ENCODE results near the gene ZNF620.
"Not testable (repeated sequence)": the region's sequence is repeated elsewhere in the genome, so short reads cannot be mapped to it uniquely, and the experiment has no call there.

ZNF620 gene

DNA sequence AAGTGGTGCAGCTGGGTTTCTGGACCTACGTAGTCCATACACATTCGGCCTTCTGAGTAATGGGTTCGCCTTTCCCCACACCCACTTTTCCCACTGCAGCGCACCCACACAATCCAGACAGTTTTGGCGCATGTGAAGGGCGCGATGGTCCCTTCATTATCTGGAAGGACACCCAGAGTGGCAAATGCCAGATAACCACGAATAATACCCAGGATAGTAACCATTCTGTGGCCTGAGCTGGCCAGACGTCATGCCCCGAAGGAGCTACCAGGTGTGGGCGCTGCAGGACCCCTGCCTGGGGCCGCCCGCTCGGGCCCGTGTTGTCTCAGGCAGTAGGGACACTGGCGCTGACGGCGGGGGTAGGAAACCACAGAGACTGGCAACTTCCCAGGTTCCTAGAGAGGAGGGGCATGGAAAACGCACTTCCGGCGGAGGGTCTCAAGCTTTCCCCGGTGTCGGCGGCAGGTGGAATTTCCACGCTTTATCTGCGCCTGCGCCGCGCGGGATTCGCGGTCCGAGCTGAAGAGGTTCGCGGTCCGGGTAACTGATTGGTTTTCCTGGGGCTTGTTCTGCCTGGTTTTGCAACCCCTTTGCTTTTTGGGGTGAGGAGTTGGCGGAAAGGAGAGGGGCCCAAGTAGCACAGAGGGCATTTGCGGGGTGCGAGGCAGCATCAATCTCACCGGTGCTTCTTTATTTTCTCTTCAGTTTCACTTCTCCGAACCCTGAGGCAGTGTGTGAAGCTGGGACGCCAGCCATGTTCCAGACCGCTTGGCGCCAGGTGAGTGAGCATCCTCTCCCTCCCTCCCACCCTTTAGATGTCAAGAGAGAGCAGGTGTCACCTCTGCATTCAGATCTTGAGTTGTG is at the start of gene ZNF620:
TSS of gene ZNF620 (plus strand) at position 441 of the 864 bp plus-strand sequence. CDS start at position 755, 314 bp downstream.
- peak; percentile 25 for DNase-seq (ENCODE audit: low read depth, low spot score)

DNA sequence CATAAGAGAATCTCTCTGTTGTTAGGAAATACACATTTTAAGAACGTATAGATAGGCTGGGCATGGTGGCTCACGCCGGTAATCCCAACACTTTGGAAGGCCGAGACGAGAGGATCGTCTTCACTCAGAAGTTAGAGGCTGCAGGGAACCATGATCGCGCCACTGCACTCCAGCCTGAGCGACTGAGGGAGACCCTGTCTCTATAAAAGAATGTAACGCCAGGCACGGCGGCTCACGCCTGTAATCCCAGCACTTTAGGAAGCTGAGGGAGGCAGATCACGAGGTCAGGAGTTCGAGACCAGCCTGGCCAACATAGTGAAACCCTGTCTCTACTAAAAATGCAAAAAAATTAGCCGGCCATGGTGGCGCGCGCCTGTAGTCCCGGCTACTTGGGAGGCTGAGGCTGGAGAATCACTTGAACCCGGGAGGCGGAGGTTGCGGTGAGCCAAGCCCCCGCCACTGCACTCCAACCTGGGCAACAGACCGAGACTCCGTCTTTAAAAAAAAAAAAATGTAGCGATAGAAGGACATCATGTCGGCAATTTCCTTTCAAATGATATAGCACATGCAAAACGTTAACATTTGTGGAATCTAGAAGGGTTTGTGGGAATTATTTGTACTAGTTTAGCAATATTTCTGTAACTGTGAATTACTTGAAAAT is 49.4 kb upstream of the ZNF620 start:
- DNase-seq (ENCODE audit: low read depth, low spot score): no peak

DNA sequence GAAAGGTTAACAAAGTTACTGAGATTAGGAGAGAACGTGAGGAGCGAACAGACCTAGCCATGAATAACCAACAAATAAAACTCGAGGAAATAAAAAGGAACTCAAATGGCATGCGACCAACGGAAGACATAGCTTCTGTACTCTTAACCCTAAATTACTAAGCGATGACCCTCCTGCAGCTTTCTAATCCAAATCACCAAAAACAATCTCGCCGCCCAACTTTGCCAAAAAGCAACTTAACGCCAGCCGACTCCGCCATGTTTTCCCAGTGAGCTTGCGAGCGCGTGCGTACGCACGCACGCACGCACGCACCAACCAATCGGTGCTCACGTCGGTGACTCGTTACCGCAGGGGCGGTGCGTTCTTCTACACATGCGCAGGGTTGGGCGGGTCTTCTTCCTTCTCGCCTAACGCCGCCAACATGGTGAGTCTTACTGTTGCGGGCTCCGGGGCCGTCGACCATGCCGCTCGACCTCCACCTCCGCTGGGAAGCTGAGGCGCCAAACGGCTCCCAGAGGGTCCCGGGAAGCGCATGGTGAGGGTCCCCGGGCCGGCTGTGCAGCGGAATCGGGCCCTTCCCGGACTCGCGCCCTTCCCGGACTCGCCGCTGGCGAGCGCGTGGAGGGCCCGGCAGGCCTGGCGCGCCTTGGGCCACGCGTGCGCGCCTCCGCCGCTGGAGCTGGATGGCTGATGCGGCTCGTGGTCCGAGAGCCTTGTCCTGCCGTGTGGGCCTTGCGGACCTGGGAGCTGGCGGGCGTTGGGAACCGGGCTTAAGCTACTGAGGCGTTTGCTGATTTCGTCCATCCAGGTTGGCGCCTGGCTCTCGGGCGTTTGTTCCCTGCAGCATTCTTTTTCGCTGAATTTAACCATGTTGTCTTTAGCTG is 48.7 kb upstream of the ZNF620 start, which contains the start of gene RPL14:
TSS of gene RPL14 (plus strand) at position 400 of the 884 bp plus-strand sequence. CDS start at position 533, 133 bp downstream.
- peak; percentile 90 for DNase-seq (ENCODE audit: low read depth, low spot score)

DNA sequence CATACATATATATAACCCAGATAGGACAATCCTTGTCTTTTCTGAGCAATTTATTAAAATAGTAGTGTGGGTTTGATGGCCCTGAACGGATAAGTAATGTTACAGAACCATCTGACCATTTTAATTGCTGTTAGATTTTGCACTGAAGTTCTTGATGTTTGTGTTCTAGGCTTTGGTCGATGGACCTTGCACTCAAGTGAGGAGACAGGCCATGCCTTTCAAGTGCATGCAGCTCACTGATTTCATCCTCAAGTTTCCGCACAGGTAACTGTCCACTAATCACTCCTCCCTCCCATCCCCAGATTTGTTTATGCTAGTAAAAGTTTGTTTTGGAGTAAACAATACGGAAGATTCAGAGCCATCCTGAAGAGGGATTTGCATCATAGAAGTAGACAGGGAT is 47.4 kb upstream of the ZNF620 start:
- DNase-seq (ENCODE audit: low read depth, low spot score): no peak

DNA sequence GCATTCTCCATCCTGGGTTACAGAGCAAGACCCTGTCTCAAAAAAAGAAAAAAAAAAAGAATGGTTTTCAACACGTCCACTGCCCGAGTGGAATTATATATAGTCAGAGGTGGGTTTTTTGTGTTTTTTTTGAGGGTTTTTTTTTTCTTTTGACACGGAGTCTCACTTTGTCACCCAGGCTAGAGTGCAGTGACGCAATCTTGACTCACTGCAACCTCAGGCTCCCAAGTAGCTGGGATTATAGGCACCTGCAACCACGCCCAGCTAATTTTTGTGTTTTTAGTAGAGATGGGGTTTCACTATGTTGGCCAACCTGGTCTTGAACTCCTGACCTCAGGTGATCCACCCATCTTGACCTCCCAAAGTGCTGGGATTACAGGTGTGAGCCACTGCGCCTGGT is 45.4 kb upstream of the ZNF620 start:
- DNase-seq (ENCODE audit: low read depth, low spot score): not testable (repeated sequence)

GRCh38 chr3:40461161-40461560 is 44.7 kb upstream of the ZNF620 start:
- no peak for DNase-seq (ENCODE audit: low read depth, low spot score)

DNA sequence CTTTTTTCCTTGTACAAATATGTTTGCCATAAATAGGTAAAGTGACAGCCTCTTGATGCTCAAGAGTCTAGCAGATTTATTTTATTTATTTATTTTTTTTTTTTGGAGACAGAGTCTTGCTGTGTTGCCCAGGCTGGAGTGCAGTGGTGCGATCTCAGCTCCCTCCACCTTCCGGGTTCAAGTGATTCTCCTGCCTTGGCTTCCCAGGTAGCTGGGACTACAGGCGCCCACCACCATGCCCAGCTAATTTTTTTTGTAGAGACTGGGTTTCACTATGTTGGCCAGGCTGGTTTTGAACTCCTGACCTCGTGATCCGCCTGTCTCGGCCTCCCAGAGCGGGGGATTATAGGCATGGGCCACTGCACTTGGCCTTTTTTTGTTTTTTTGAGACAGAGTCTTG is 43.0 kb upstream of the ZNF620 start:
- not testable (repeated sequence) for DNase-seq (ENCODE audit: low read depth, low spot score)

- no peak for DNase-seq (ENCODE audit: low read depth, low spot score)
These were observed 42.3 kb upstream of the ZNF620 start for GRCh38 chr3:40463579-40463978.

DNA sequence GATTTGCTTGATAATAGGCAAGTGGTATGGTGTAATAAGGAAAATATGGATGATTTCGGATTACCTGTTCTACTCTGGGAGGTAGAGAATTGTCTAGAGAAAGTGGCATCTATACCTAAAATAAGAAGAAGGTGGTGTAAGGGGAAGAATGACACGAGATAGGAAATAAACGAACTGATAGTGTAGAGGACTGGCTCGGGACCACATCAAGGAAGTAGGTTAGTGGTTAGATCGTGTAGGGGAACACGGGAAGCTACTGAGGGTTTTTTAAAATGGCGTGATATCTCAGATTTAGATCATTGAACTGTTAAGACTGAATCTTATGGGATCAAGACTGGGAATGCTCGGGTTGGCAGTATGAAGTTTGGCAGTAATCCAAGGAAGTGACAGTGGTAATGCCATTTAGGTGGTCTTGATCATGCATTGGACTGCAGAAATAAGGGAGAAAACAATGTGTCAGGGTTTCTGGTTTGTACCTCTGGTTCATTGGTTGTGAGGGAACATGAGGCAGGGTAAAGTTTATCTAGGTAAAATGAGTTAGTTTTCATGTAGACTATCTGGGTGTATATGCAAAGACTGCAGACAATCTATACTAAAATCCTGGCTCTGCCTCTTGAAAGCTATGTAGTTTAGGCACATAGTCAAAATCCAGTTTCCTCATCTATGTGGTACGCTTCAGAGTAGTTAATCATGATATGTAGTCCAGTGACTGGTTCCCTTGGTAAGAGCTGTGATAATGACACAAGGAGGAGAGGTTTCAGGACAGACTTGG is 41.3 kb upstream of the ZNF620 start:
- no peak for DNase-seq (ENCODE audit: low read depth, low spot score)

DNA sequence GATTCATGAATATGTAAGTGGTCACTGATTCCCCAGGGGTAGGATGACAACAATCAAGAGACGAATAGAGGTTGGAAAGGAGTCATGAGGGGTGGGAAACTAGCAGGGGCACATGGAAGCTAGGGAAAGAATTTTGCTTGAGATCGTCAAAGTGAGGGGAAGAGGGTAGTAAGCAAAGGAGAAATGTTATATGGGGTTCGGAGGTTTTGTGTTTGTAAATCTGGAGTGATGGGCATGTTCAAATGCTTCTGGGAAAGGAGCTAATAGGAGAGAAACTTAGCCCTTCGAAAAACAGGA is 40.8 kb upstream of the ZNF620 start:
- DNase-seq (ENCODE audit: low read depth, low spot score): no peak

- no peak for DNase-seq (ENCODE audit: low read depth, low spot score)
These were observed 40.4 kb upstream of the ZNF620 start for GRCh38 chr3:40465456-40465855.

DNA sequence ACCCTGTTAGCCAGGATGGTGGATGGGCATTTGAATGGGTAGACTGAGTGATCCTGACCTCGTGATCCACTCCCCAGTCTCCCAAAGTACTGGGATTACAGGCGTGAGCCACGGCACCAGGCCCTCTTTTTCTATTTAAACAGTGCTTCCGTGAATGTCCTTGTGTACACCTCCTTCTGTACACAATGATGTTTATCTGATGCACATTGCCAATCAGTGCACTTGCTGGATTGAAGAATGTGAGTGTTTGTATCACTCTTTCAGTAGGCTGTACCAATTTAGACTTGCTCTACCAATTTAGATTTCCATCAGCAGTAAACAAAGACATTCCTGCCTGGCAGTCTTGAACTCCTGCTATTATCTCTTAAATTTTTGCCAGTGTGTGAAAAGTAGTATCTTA is 37.8 kb upstream of the ZNF620 start:
- DNase-seq (ENCODE audit: low read depth, low spot score): no peak

DNA sequence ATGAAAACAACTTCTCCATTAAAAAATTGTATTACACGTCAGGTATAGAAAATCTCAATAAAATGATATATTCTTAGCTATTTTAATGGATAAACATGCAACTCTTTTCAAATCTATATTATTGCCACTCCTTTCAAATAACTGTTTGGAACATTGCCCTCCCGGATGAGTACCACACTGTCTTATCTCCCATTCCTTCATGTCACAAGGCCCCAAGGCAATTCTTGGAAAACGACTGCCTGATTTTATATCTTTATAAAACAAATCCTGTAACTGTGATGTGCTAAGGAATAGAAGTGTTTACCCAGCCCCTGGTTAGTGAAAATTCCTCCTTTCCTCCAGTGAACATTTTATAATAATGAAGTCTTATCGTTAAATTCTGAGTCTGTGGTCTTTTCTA is 35.1 kb upstream of the ZNF620 start:
- no peak for DNase-seq (ENCODE audit: low read depth, low spot score)

GRCh38 chr3:40476478-40477470 is 29.1 kb upstream of the ZNF620 start, which contains the start of gene ZNF619:
Gene ZNF619, plus strand, starts transcription at chr3:40477122. Its CDS starts 858 bp downstream, at chr3:40477980.
- peak; percentile 10 for DNase-seq (ENCODE audit: low read depth, low spot score)

DNA sequence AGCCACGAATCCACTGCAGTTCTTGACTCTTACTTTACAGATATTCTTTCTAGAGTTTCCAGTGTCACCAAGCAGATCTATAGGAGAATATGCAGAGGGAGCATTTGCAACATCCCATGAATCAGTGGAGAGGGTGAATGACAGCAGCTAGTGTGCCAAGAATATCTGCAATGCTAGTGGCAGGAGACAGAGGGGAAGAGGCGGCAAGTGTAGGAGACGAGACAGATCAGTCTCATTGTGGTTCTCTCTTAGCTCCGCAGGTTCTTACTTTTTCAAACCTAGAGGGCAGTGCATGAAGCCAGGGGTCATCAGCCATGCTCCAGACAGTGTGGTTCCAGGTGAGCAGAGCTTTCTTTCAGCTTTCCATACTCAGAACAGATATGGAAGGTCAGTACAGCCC is 28.2 kb upstream of the ZNF620 start:
- DNase-seq (ENCODE audit: low read depth, low spot score): no peak

GRCh38 chr3:40487172-40487571 is 18.7 kb upstream of the ZNF620 start:
- no peak for DNase-seq (ENCODE audit: low read depth, low spot score)

GRCh38 chr3:40490916-40491315 is 14.9 kb upstream of the ZNF620 start:
- DNase-seq (ENCODE audit: low read depth, low spot score): no peak

- DNase-seq (ENCODE audit: low read depth, low spot score): no peak
These were observed 11.1 kb upstream of the ZNF620 start for GRCh38 chr3:40494698-40495097.

- DNase-seq (ENCODE audit: low read depth, low spot score): no peak
These were observed 8.6 kb upstream of the ZNF620 start for GRCh38 chr3:40497288-40497687.

DNA sequence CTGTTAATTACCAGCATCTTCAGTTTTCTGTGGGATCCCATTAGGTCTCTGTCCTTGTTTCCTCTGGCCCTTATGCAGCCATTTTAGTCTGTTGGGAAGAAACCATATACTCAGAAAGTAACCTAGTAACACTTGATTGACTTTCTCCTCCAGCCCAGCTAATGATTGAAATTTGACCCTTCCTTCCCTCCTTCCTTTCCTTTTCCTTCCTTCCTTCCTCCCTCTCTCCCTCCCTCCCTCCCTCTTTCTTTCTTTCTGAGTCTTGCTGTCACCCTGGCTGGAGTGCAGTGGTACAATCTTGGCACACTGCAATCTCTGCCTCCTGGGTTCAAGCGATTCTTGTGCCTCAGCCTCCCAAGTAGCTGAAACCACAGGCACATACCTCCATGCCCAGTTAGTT is 5.9 kb upstream of the ZNF620 start:
- DNase-seq (ENCODE audit: low read depth, low spot score): no peak

Measured in brain pericyte (primary cell).